ENCODE measurements around the gene ANKS1B.

DNA sequence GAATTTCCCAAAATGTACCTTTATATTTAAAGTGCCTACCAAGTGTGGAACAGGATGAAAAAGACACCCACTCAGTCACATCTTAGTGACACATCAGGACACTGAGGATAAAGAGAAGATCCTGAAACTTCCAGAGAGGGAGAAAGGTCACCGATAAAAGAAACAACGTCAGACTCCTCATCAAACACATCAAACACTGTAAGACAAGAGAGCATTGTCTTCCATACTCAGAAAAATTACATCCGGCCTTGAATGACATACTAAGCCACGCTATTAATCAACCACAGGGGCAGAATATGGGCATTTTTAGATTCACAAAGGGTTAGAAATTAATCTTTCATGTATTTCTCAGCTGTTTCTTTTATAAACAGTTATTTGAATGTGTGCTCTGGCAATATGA is 849.4 kb downstream of the ANKS1B start:
- TF ChIP-seq POLR2A (IDR thresholded peaks at IDR 0.05) (no peak), POLR2AphosphoS5 (IDR thresholded peaks at IDR 0.05) (no peak)

All from suprapubic skin (tissue), 4 donors.